Measurements from ENCODE around the gene GCSH.

DNA sequence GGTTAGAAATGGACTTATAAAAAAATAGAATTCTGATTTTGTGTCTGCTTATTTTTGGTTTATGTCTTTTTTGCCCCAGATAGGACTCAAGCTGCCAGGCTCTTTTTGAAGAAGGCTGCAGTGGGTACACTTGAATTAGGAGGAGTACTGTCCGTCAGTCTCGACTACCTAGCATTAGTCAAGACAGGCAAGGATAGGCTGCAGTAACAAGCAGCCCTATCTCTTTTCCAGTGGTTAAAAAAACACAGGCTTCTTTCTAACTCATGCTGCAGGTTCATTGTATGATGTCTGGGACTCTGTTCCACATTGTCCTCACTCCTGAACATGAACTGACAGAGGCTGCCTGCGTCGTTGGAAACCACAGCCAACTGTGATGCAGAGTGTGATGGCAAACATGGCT, 27.1 kb downstream of the GCSH start:
- TF ChIP-seq MAX (IDR thresholded peaks at IDR 0.05) (no peak), CTCF (IDR thresholded peaks at IDR 0.05; ENCODE audit: low read depth, low read length, missing input control) (no peak), YY1 (IDR thresholded peaks at IDR 0.05) (no peak), GABPA (IDR thresholded peaks at IDR 0.05 in 1 of 2, conservative IDR thresholded peaks at IDR 0.05 in 1 of 2) (no peak), EGR1 (IDR thresholded peaks at IDR 0.05; ENCODE audit: low read depth in 2 of 2) (no peak), JUND (IDR thresholded peaks at IDR 0.05) (no peak), TAF1 (conservative IDR thresholded peaks at IDR 0.05) (no peak), RAD21 (IDR thresholded peaks at IDR 0.05) (no peak)
- TF ChIP-seq, protein P1, sequence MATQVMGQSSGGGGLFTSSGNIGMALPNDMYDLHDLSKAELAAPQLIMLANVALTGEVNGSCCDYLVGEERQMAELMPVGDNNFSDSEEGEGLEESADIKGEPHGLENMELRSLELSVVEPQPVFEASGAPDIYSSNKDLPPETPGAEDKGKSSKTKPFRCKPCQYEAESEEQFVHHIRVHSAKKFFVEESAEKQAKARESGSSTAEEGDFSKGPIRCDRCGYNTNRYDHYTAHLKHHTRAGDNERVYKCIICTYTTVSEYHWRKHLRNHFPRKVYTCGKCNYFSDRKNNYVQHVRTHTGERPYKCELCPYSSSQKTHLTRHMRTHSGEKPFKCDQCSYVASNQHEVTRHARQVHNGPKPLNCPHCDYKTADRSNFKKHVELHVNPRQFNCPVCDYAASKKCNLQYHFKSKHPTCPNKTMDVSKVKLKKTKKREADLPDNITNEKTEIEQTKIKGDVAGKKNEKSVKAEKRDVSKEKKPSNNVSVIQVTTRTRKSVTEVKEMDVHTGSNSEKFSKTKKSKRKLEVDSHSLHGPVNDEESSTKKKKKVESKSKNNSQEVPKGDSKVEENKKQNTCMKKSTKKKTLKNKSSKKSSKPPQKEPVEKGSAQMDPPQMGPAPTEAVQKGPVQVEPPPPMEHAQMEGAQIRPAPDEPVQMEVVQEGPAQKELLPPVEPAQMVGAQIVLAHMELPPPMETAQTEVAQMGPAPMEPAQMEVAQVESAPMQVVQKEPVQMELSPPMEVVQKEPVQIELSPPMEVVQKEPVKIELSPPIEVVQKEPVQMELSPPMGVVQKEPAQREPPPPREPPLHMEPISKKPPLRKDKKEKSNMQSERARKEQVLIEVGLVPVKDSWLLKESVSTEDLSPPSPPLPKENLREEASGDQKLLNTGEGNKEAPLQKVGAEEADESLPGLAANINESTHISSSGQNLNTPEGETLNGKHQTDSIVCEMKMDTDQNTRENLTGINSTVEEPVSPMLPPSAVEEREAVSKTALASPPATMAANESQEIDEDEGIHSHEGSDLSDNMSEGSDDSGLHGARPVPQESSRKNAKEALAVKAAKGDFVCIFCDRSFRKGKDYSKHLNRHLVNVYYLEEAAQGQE (IDR thresholded peaks at IDR 0.05) = no peak
